HG02678 (cell line): ENCODE results near the gene PNRC1.
"Not testable (repeated sequence)": the region's sequence is repeated elsewhere in the genome, so short reads cannot be mapped to it uniquely, and the experiment has no call there.

Source experiments
- ATAC-seq: cut with Tn5 transposase; IDR thresholded peaks from one replicate; pipeline ENCODE4 v1.9.1; 2021; ENCODE audit warnings: mild to moderate bottlenecking, moderate library complexity; ENCODE audit not compliant: unreplicated experiment

PNRC1 gene

DNA sequence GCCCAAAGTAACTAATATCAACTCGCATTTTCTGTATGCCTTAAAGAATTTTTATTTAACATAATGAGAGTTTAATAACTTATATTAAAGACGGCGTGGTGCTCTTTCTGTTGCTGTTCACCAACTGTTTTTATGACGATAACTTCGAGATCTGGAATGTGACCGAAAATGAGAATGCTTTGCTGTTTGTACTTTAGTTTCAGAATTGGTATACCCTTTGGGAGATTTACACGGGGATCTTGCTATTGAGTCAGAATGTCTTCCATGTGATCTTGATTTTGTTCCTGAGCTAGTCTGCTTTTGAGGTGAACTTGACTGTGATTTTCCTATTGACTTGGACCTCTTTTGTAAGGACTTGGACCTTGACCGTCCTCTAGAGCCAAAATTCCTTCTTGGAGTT is 17.9 kb downstream of the PNRC1 start:
- no peak for ATAC-seq

DNA sequence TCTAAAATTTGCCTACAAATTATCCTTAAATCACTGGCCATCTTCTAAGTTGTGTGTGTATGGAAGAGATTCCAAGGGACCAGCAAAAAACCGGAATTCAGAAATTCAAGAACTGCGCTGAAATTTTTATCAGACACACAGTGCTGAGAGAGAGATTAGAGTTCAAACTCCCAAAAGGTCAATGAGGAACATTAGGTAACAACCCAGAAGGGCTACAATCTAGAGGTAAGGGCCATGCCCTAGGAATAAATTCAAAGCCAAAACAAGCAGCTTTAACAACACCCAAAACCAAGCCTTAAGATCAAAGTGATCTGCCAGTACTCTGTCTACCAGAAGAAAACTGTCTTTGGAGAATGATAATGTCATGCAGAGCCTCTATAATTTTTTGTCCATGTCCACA is 19.6 kb downstream of the PNRC1 start:
- ATAC-seq, result no peak

DNA sequence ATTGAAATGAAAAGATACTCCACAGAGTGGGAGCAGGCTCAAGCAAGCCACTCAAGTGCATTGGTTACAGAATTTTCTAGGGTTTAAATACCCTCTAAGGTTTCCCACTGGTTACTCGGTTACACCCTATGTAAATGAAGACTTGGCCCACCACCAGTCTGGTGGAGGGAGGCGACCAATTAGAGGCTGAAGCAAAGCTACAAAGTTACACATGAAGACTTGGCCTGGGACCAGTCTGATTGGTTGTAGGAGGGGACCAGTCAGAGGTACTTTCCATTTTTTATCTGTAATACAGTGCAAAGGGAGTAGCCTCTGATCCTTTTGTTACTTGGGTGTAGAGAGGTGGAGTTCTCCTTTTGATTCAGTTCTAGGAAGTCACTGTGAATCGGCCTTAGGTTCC is 29.7 kb downstream of the PNRC1 start:
- no peak for ATAC-seq

DNA sequence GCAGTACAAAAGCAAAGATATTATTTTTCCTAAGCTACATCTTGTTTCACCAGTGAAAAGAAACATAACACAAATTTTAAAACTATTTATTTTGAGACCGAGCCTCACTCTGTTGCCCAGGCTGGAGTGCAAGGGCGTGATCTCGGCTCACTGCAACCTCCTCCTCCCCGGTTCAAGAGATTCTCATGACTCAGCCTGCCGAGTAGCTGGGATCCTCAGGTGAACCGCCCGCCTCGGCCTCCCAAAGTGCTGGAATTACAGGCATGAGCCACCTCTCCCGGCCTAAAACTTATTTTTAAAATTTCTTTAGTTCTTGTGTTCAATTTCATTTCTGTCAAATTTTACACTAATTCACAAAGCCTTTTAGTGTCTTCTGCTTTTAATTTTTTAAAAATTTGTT is 31.4 kb downstream of the PNRC1 start:
- ATAC-seq, result no peak

- no peak for ATAC-seq
These were observed 36.2 kb downstream of the PNRC1 start for GRCh38 chr6:89116702-89117101.

- ATAC-seq, result peak; percentile 72
These were observed 36.9 kb downstream of the PNRC1 start, which contains the start of gene SRSF12 for GRCh38 chr6:89117211-89118108. Gene SRSF12 (minus strand): TSS chr6:89118071. CDS start chr6:89117887, 184 bp downstream.

- no peak for ATAC-seq
These were observed 38.4 kb downstream of the PNRC1 start for GRCh38 chr6:89118931-89119330.

DNA sequence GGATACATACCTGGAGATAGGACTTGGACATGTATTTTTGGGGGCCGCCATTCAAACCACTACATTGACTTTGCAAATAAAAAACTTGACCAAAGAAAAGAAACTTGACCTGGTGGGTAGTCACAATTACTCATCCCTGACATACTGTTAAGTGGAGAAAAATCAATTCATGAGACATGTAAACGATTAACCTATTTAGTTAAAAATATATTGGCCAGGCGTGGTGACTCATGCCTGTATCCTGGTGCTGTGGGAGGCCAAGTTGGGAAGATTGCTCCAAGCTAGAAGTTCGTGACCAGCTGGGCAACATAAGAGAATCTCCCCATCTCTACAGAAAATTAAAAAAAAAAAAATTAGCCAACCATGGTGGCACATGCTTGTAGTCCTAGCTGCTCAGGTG is 39.8 kb downstream of the PNRC1 start:
- no peak for ATAC-seq

- ATAC-seq, result no peak
These were observed 41.4 kb downstream of the PNRC1 start for GRCh38 chr6:89121934-89122333.

GRCh38 chr6:89122625-89123024 is 42.1 kb downstream of the PNRC1 start:
- ATAC-seq, result peak; percentile 64

DNA sequence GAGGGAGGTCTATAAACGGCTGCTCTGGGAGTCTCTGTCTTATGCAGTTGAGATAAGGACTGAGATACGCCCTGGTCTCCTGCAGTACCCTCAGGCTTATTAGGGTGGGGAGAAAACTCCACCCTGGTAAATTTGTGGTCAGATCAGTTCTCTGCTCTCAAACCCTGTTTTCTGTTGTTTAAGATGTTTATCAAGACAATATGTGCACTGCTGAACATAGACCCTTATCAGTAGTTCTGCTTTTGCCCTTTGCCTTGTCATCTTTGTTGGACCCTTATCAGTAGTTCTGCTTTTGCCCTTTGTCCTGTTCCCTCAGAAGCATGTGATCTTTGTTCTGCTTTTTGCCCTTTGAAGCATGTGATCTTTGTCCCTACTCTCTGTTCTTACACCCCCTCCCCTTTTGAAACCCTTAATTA is 47.7 kb downstream of the PNRC1 start:
- ATAC-seq, result not testable (repeated sequence)

- no peak for ATAC-seq
These were observed 51.0 kb downstream of the PNRC1 start for GRCh38 chr6:89131599-89131998.

DNA sequence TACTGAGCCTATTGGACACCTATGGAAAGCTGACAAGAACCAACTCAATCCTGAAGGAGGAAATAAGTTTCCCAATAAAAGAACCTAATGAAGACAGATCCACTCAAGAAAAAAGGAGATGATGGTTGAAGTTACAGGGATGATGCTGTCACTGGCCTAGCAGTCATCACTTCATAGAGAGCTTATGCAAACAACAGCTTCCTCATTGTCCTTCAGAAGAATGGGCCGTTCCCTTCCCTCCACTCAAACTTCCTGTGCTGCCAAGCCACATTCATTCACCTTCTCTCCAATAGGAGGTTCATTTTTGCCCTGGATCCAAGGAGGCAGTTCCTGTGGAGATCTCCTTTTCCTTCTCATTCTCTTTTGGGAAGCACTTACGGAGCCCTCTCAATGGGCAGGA is 51.5 kb downstream of the PNRC1 start:
- no peak for ATAC-seq

DNA sequence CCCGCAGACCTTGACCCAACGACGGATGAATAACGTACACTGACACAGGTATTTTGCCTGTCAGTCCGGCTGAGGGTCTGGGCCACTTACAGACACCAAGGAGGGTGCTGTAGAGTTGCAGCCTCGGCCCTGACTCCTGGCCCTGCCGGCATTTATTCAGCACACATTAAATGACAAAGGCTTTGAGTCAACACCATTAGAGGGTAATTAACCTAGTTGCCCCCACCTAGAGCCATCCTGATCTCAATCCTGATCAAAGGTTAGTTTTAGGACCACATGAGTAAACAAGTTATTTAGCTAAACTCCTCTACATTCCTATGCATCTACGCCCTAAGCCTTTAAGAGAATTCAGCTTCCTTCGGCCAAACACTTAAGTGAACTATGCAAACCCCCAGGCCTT is 53.4 kb downstream of the PNRC1 start:
- no peak for ATAC-seq

GRCh38 chr6:89134723-89135122 is 54.2 kb downstream of the PNRC1 start:
- no peak for ATAC-seq
